GM19324 (cell line): ENCODE results near the gene PPP1R3E.
A peak's percentile ranks its signal among the peaks of the same experiment; 100 is the strongest.

Experiments used
- ATAC-seq: cut with Tn5 transposase; IDR thresholded peaks from one replicate; pipeline ENCODE4 v1.9.1; 2021; ENCODE audit warnings: mild to moderate bottlenecking, moderate library complexity; ENCODE audit not compliant: unreplicated experiment, low FRiP score

PPP1R3E gene

GRCh38 chr14:23323838-23324454 lies 21.3 kb upstream of the PPP1R3E start:
- ATAC-seq = no peak

GRCh38 chr14:23322568-23323517 lies 20.2 kb upstream of the PPP1R3E start:
- ATAC-seq = no peak

- peak; percentile 22 for ATAC-seq
Observed at GRCh38 chr14:23321572-23322547, 19.2 kb upstream of the PPP1R3E start.

- ATAC-seq = peak; percentile 93
Observed at GRCh38 chr14:23320584-23321571, 18.2 kb upstream of the PPP1R3E start, which contains the start of gene PABPN1. PABPN1 (plus strand) TSS chr14:23321457; CDS start chr14:23321470, 13 bp downstream.

- ATAC-seq = no peak
Observed at GRCh38 chr14:23319746-23320583, 17.3 kb upstream of the PPP1R3E start.

- no peak for ATAC-seq
Observed at GRCh38 chr14:23316300-23316699, 13.6 kb upstream of the PPP1R3E start.

GRCh38 chr14:23310546-23310945 lies 7.9 kb upstream of the PPP1R3E start:
- ATAC-seq = no peak

- no peak for ATAC-seq
Observed at GRCh38 chr14:23308721-23309445, 6.2 kb upstream of the PPP1R3E start.

GRCh38 chr14:23307687-23308644 lies 5.3 kb upstream of the PPP1R3E start:
- ATAC-seq = no peak

- no peak for ATAC-seq
Observed at GRCh38 chr14:23307146-23307530, 4.5 kb upstream of the PPP1R3E start.

- ATAC-seq = no peak
Observed at GRCh38 chr14:23306412-23307145, 3.9 kb upstream of the PPP1R3E start, which contains the start of gene BCL2L2. BCL2L2 (plus strand) TSS chr14:23306833; CDS start chr14:23307768, 935 bp downstream.

- no peak for ATAC-seq
Observed at GRCh38 chr14:23301969-23302289, 730 bp downstream of the PPP1R3E start.

- ATAC-seq = peak; percentile 87
Observed at GRCh38 chr14:23301288-23301968, 1.2 kb downstream of the PPP1R3E start.

- ATAC-seq = no peak
Observed at GRCh38 chr14:23300687-23301223, 1.9 kb downstream of the PPP1R3E start.

GRCh38 chr14:23299986-23300686 lies 2.5 kb downstream of the PPP1R3E start:
- ATAC-seq = no peak
